ENCODE data around the gene CCDC102B. TPM values are rescaled to one million over a fixed set of nuclear protein-coding genes. Genes with fewer than 3 reads are reported as not detected.
"Not testable (repeated sequence)": the region's sequence is repeated elsewhere in the genome, so short reads cannot be mapped to it uniquely, and the experiment has no call there.

Gene CCDC102B
- total RNA-seq, 1 donor from 2014 or later: 1.1 TPM

DNA sequence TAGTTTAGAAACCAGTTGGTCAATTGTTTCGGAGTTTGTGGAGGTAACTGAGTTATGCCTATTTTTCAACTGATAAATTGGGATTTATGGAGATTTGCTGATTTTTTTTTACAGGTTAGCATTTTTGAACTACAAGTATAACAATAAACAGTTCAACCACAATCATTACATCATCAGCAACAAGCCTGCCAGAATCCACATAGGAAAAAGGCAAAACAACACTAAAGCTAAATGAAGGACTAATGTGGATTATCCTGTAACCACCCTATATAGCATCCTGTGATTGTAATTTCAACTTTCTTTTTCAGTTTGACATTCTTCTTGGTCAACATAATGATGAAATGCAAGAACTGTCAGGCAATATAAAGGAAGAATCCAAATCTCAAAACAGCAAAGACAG, 76.5 kb downstream of the CCDC102B start:
- DNase-seq (ENCODE audit: low spot score): no peak
- no peak overlapping the region for H3K4me3 Mint-ChIP-seq
- H3K4me1 Mint-ChIP-seq (ENCODE audit: low read depth): no peaks in the 10 kb centered on the region
- no peaks in the 10 kb centered on the region for H3K27me3 Mint-ChIP-seq (ENCODE audit: insufficient read depth)
- H3K9me3 Mint-ChIP-seq: no peaks in the 10 kb centered on the region
- no peaks in the 10 kb centered on the region for H3K36me3 Mint-ChIP-seq (ENCODE audit: low read depth)
- intact Hi-C loops (cut with micrococcal nuclease): no loop called here
- H3K27ac Mint-ChIP-seq: no peak overlapping the region

GRCh38 chr18:68879947-68880346, 82.1 kb downstream of the CCDC102B start:
- H3K4me1 Mint-ChIP-seq (ENCODE audit: low read depth); H3K9me3 Mint-ChIP-seq; H3K4me3 Mint-ChIP-seq; H3K27ac Mint-ChIP-seq; H3K36me3 Mint-ChIP-seq (ENCODE audit: low read depth); H3K27me3 Mint-ChIP-seq (ENCODE audit: insufficient read depth); intact Hi-C loops (cut with micrococcal nuclease); DNase-seq (ENCODE audit: low spot score): not testable (repeated sequence)

GRCh38 chr18:68887410-68887809, 89.5 kb downstream of the CCDC102B start:
- H3K36me3 Mint-ChIP-seq (ENCODE audit: low read depth): no peaks in the 10 kb centered on the region
- H3K27me3 Mint-ChIP-seq (ENCODE audit: insufficient read depth): no peaks in the 10 kb centered on the region
- H3K4me3 Mint-ChIP-seq: no peak overlapping the region
- DNase-seq (ENCODE audit: low spot score): no peak
- no peak overlapping the region for H3K27ac Mint-ChIP-seq
- intact Hi-C loops (cut with micrococcal nuclease): no loop called here
- H3K4me1 Mint-ChIP-seq (ENCODE audit: low read depth): no peaks in the 10 kb centered on the region
- H3K9me3 Mint-ChIP-seq: no peaks in the 10 kb centered on the region

- intact Hi-C loops (cut with micrococcal nuclease): no loop called here
- Mint-ChIP-seq H3K4me3 (no peak overlapping the region), H3K27me3 (ENCODE audit: insufficient read depth) (no peaks in the 10 kb centered on the region), H3K9me3 (no peaks in the 10 kb centered on the region), H3K27ac (no peak overlapping the region), H3K4me1 (ENCODE audit: low read depth) (no peaks in the 10 kb centered on the region), H3K36me3 (ENCODE audit: low read depth) (no peaks in the 10 kb centered on the region)
- no peak for DNase-seq (ENCODE audit: low spot score)
Observed at GRCh38 chr18:68893354-68893753, 95.5 kb downstream of the CCDC102B start.

DNA sequence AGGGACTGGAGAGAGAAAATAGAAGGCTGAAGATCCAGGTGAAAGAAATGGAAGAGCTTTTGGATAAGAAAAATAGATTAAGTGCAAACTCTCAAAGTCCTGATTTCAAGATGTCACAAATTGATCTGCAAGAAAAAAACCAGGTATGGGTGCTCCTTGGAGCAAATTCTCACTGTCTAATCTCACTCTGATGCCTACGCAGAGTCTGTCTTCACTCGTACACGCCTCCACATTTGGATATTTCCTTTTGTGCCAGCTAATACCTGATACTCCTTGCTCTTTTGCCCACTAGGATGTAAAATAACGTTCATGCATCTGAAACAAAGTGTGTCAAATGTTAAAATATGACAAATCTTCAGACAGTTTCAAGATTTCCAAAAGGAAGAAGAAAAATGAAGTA, 99.4 kb downstream of the CCDC102B start:
- intact Hi-C loops (cut with micrococcal nuclease): no loop called here
- no peaks in the 10 kb centered on the region for H3K36me3 Mint-ChIP-seq (ENCODE audit: low read depth)
- no peak overlapping the region for H3K4me3 Mint-ChIP-seq
- no peak for DNase-seq (ENCODE audit: low spot score)
- no peaks in the 10 kb centered on the region for H3K4me1 Mint-ChIP-seq (ENCODE audit: low read depth)
- no peaks in the 10 kb centered on the region for H3K27me3 Mint-ChIP-seq (ENCODE audit: insufficient read depth)
- no peaks in the 10 kb centered on the region for H3K9me3 Mint-ChIP-seq
- no peak overlapping the region for H3K27ac Mint-ChIP-seq

- intact Hi-C loops (cut with micrococcal nuclease): no loop called here
- H3K4me3 Mint-ChIP-seq: no peak overlapping the region
- H3K36me3 Mint-ChIP-seq (ENCODE audit: low read depth): no peaks in the 10 kb centered on the region
- DNase-seq (ENCODE audit: low spot score): no peak
- no peaks in the 10 kb centered on the region for H3K4me1 Mint-ChIP-seq (ENCODE audit: low read depth)
- H3K27me3 Mint-ChIP-seq (ENCODE audit: insufficient read depth): peaks cover 5% of the 10 kb centered on the region
- H3K27ac Mint-ChIP-seq: no peak overlapping the region
- no peaks in the 10 kb centered on the region for H3K9me3 Mint-ChIP-seq
Observed at GRCh38 chr18:68909579-68909978, 111.7 kb downstream of the CCDC102B start.

DNA sequence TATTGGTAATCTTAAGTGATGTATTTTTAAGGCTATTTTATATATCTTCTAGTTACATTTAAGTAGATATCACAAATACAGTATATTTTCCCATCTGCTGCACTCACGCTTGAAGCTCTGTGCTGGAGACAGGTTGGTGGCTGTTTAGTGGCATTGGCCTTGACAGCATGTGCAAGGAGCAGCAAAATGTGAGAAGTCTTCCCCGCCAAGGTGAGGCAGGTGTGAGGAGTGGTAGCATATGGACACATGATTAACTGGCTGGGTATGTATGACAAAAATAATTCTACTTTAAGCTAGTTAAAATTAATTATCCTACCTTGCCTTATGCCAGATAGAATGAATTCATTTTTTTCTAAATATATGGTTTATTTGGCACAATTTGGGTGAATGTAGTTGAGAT, 117.2 kb downstream of the CCDC102B start:
- no peak for DNase-seq (ENCODE audit: low spot score)
- H3K36me3 Mint-ChIP-seq (ENCODE audit: low read depth): no peaks in the 10 kb centered on the region
- no peak overlapping the region for H3K27ac Mint-ChIP-seq
- H3K27me3 Mint-ChIP-seq (ENCODE audit: insufficient read depth): peaks cover 3% of the 10 kb centered on the region
- intact Hi-C loops (cut with micrococcal nuclease): no loop called here
- no peaks in the 10 kb centered on the region for H3K9me3 Mint-ChIP-seq
- H3K4me3 Mint-ChIP-seq: no peak overlapping the region
- H3K4me1 Mint-ChIP-seq (ENCODE audit: low read depth): no peaks in the 10 kb centered on the region

GRCh38 chr18:68916734-68917133, 118.9 kb downstream of the CCDC102B start:
- Mint-ChIP-seq H3K9me3 (no peaks in the 10 kb centered on the region), H3K4me1 (ENCODE audit: low read depth) (no peaks in the 10 kb centered on the region), H3K36me3 (ENCODE audit: low read depth) (no peaks in the 10 kb centered on the region), H3K4me3 (no peak overlapping the region), H3K27ac (no peak overlapping the region), H3K27me3 (ENCODE audit: insufficient read depth) (peaks cover 3% of the 10 kb centered on the region)
- intact Hi-C loops (cut with micrococcal nuclease): no loop called here
- DNase-seq (ENCODE audit: low spot score): no peak

GRCh38 chr18:68918216-68918615, 120.3 kb downstream of the CCDC102B start:
- H3K4me1 Mint-ChIP-seq (ENCODE audit: low read depth): no peaks in the 10 kb centered on the region
- H3K9me3 Mint-ChIP-seq: no peaks in the 10 kb centered on the region
- peaks cover 3% of the 10 kb centered on the region for H3K27me3 Mint-ChIP-seq (ENCODE audit: insufficient read depth)
- no peaks in the 10 kb centered on the region for H3K36me3 Mint-ChIP-seq (ENCODE audit: low read depth)
- no peak overlapping the region for H3K4me3 Mint-ChIP-seq
- no peak for DNase-seq (ENCODE audit: low spot score)
- H3K27ac Mint-ChIP-seq: no peak overlapping the region
- intact Hi-C loops (cut with micrococcal nuclease): no loop called here

DNA sequence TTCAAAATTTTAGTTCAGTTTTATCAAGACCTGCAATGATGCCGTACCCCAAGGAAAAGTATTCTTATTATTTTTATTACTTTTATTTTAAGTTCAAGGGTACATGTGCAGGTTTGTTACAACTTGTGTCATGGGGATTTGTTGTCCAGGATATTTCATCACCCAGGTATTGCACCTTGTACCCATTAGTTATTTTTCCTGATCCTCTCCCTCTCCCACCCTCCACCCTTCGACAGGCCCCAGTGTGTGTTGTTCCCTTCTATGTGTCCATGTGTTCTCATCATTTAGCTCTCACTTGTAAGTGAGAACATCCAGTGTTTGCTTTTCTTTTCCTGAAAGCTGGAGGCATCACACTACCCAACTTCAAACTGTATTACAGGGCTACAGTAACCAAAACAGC, 122.0 kb downstream of the CCDC102B start:
- no peak for DNase-seq (ENCODE audit: low spot score)
- no peaks in the 10 kb centered on the region for H3K4me1 Mint-ChIP-seq (ENCODE audit: low read depth)
- intact Hi-C loops (cut with micrococcal nuclease): loop anchor here (10.0 kb wide), 1 partner anchor 1165 kb away; no protein-coding TSS in a partner anchor
- no peaks in the 10 kb centered on the region for H3K9me3 Mint-ChIP-seq
- H3K36me3 Mint-ChIP-seq (ENCODE audit: low read depth): no peaks in the 10 kb centered on the region
- no peak overlapping the region for H3K4me3 Mint-ChIP-seq
- no peak overlapping the region for H3K27ac Mint-ChIP-seq
- H3K27me3 Mint-ChIP-seq (ENCODE audit: insufficient read depth): peaks cover 2% of the 10 kb centered on the region

DNA sequence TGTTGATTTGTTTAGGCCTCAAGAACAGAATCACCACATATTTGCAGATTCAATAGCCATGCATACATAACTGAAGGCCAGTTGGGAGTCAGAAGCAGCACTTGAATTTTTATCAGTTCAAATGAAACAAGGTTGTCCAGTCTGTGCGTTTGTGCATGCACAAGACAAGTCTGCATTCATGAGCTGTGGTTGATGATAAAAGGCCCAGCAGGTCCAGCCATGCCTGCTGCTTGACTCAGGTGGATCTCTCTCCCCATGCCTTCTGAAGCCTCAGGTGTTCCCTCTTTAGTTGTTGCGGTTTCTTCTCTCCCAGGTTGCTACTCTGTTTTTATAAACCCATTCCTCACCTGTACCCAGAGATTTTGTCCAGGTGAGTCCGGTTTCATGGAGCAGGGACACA, 124.5 kb downstream of the CCDC102B start:
- intact Hi-C loops (cut with micrococcal nuclease): loop anchor here (10.0 kb wide), 1 partner anchor 1162 kb away; no protein-coding TSS in a partner anchor
- peaks cover 2% of the 10 kb centered on the region for H3K27me3 Mint-ChIP-seq (ENCODE audit: insufficient read depth)
- no peaks in the 10 kb centered on the region for H3K4me1 Mint-ChIP-seq (ENCODE audit: low read depth)
- H3K27ac Mint-ChIP-seq: no peak overlapping the region
- no peak for DNase-seq (ENCODE audit: low spot score)
- no peak overlapping the region for H3K4me3 Mint-ChIP-seq
- H3K9me3 Mint-ChIP-seq: no peaks in the 10 kb centered on the region
- no peaks in the 10 kb centered on the region for H3K36me3 Mint-ChIP-seq (ENCODE audit: low read depth)

- H3K9me3 Mint-ChIP-seq: no peaks in the 10 kb centered on the region
- no peak for DNase-seq (ENCODE audit: low spot score)
- no peaks in the 10 kb centered on the region for H3K4me1 Mint-ChIP-seq (ENCODE audit: low read depth)
- H3K27me3 Mint-ChIP-seq (ENCODE audit: insufficient read depth): peaks cover 5% of the 10 kb centered on the region
- no peaks in the 10 kb centered on the region for H3K36me3 Mint-ChIP-seq (ENCODE audit: low read depth)
- H3K4me3 Mint-ChIP-seq: no peak overlapping the region
- no peak overlapping the region for H3K27ac Mint-ChIP-seq
- intact Hi-C loops (cut with micrococcal nuclease): loop anchor here (10.0 kb wide), 1 partner anchor 1160 kb away; no protein-coding TSS in a partner anchor
Observed at GRCh38 chr18:68925268-68925667, 127.4 kb downstream of the CCDC102B start.

GRCh38 chr18:68928762-68929675, 131.1 kb downstream of the CCDC102B start:
- Mint-ChIP-seq H3K27me3 (ENCODE audit: insufficient read depth) (peaks cover 3% of the 10 kb centered on the region), H3K4me3 (no peak overlapping the region), H3K9me3 (no peaks in the 10 kb centered on the region), H3K27ac (no peak overlapping the region), H3K4me1 (ENCODE audit: low read depth) (no peaks in the 10 kb centered on the region), H3K36me3 (ENCODE audit: low read depth) (no peaks in the 10 kb centered on the region)
- no peak for DNase-seq (ENCODE audit: low spot score)
- intact Hi-C loops (cut with micrococcal nuclease): loop anchor here (10.0 kb wide), 1 partner anchor 1156 kb away; no protein-coding TSS in a partner anchor
